Measurements from ENCODE around the gene ROCK1. TPM values are rescaled to one million over a fixed set of nuclear protein-coding genes. Genes with fewer than 3 reads are reported as not detected.

The ROCK1 gene
- total and polyA plus RNA-seq, 2 of the 8 experiments (the other 6 are each of a cell fraction or from before 2014, with no cell fraction given), result 4.2 to 48.9 TPM

- H2BK120ac ChIP-seq (replicated peaks; ENCODE audit: low read depth, low read length), result no peak overlapping the region
- H3K56ac ChIP-seq (replicated peaks; ENCODE audit: insufficient read length, low read depth, low read length), result no peak overlapping the region
- no peaks in the 10 kb centered on the region for H3K4me1 ChIP-seq (replicated peaks in 1 of 4; ENCODE audit: control insufficient read depth in 3 of 4, insufficient read depth in 4 of 4, low read length in 3 of 4)
- TF ChIP-seq BRCA1 (IDR thresholded peaks at IDR 0.05; ENCODE audit: low read depth, low read length) (no peak), CHD1 (IDR thresholded peaks at IDR 0.05; ENCODE audit: low read depth, low read length) (no peak), GABPA (IDR thresholded peaks at IDR 0.05; ENCODE audit: borderline replicate concordance, insufficient read depth, low read length) (no peak), FOSL1 (IDR thresholded peaks at IDR 0.05; ENCODE audit: insufficient read depth, low read depth, low read length) (no peak), CTBP2 (IDR thresholded peaks at IDR 0.05; ENCODE audit: borderline replicate concordance, insufficient read depth, insufficient read length, low read length) (no peak), CBX8 (IDR thresholded peaks at IDR 0.05; ENCODE audit: borderline replicate concordance, low read depth, low read length) (no peak), CHD2 (IDR thresholded peaks at IDR 0.05; ENCODE audit: low read length) (no peak), SIRT6 (IDR thresholded peaks at IDR 0.05; ENCODE audit: low read length) (no peak), EZH2 (IDR thresholded peaks at IDR 0.05; ENCODE audit: low read depth, low read length, severe bottlenecking) (no peak), RXRA (IDR thresholded peaks at IDR 0.05; ENCODE audit: insufficient read depth, low read depth, low read length) (no peak)
- DNase-seq (ENCODE audit: low read depth in 1 of 2, low spot score in 2 of 2) (no peak), FAIRE-seq (no peak)
- no peaks in the 10 kb centered on the region for H4K20me1 ChIP-seq (replicated peaks in 1 of 2; ENCODE audit: control insufficient read depth in 1 of 2, insufficient read depth in 2 of 2, low read length in 2 of 2)
- no peak overlapping the region for H3K14ac ChIP-seq (ENCODE audit: insufficient read length)
- no peak overlapping the region for H3K4ac ChIP-seq (replicated peaks; ENCODE audit: insufficient read length, low read depth, low read length)
- H3K79me1 ChIP-seq (ENCODE audit: low read depth, low read length), result no peaks in the 10 kb centered on the region
- H3K23me2 ChIP-seq (ENCODE audit: low read depth, low read length), result no peaks in the 10 kb centered on the region
- no peak overlapping the region for H3K27ac ChIP-seq (ENCODE audit: low read depth, low read length)
- no peak overlapping the region for H4K91ac ChIP-seq (replicated peaks; ENCODE audit: insufficient read length, low read length)
- no peak overlapping the region for H4K5ac ChIP-seq (ENCODE audit: insufficient read length, low read depth, low read length)
- H3K79me2 ChIP-seq (ENCODE audit: control insufficient read depth in 1 of 2, insufficient read depth in 2 of 2, low read length in 2 of 2), result peaks cover 0 to 8% of the 10 kb centered on the region in 2 experiments; a peak in 2 of 4 replicates
- no peak overlapping the region for H2BK15ac ChIP-seq (ENCODE audit: low read length)
- no peaks in the 10 kb centered on the region; a peak in 2 of 8 replicates for H3K36me3 ChIP-seq (ENCODE audit: control insufficient read depth in 2 of 4, insufficient read depth in 4 of 4, low read length in 3 of 4)
- CTCF ChIA-PET (ENCODE audit: partially characterized antibody), result interaction anchor here (0.9 to 1.6 kb wide), 3 partner anchors 8 to 19 kb away, joined by 3 to 5 read pairs (median 3); no protein-coding TSS in a partner anchor
- no peak overlapping the region for H3K23ac ChIP-seq (ENCODE audit: insufficient read length)
- H3K9me3 ChIP-seq (ENCODE audit: insufficient read depth in 2 of 2, low read depth in 1 of 2, low read length in 1 of 2), result no peaks in the 10 kb centered on the region
- no peak overlapping the region for H3K9ac ChIP-seq (replicated peaks in 1 of 4; ENCODE audit: extremely low read depth in 1 of 4, low read depth in 3 of 4, low read length in 3 of 4)
- no peak overlapping the region for H2BK12ac ChIP-seq (ENCODE audit: low read depth, low read length)
- no peak overlapping the region for H2BK5ac ChIP-seq (ENCODE audit: low read depth, low read length)
- 85% methylated on average over 3 of the region's 3 CpGs; no CpG with 5 or more reads in 1 of the 2 experiments for WGBS, 2 experiments (ENCODE audit: extremely low coverage in 1 of 2, insufficient coverage in 1 of 2, insufficient read length in 1 of 2, insufficient replicate concordance in 2 of 2, low coverage in 1 of 2, low lambda C conversion rate in 2 of 2, missing lambda C conversion rate in 1 of 2)
- no peaks in the 10 kb centered on the region for H3K27me3 ChIP-seq (replicated peaks in 1 of 4; ENCODE audit: control insufficient read depth in 3 of 4, extremely low read depth in 1 of 4, insufficient read depth in 3 of 4, low read length in 3 of 4)
- H2BK20ac ChIP-seq (ENCODE audit: low read length), result no peak overlapping the region
- no peak overlapping the region for H4K8ac ChIP-seq (ENCODE audit: extremely low read depth, insufficient read depth, low read length)
- no peak overlapping the region for H2AK5ac ChIP-seq (ENCODE audit: low read depth, low read length)
- no peak overlapping the region for H2AFZ ChIP-seq (ENCODE audit: low read length)
- POLR2A ChIA-PET (ENCODE audit: partially characterized antibody), result interaction anchor here (0.6 kb wide), 1 partner anchor 10 kb away, joined by 3 read pairs; no protein-coding TSS in a partner anchor
- H3K4me3 ChIP-seq (ENCODE audit: extremely low read depth in 1 of 4, insufficient read depth in 2 of 4, low read depth in 3 of 4, low read length in 4 of 4), result no peak overlapping the region
- no peak overlapping the region for H3K18ac ChIP-seq (ENCODE audit: extremely low read depth, low read length)
- no peak overlapping the region for H3K4me2 ChIP-seq (ENCODE audit: insufficient read depth in 1 of 2, low read depth in 2 of 2, low read length in 2 of 2)
These were observed 64.5 kb downstream of the ROCK1 start for GRCh38 chr18:21047126-21047525.

All from H1 (cell line).